ENCODE results near the gene HSF2.

The HSF2 gene, protein sequence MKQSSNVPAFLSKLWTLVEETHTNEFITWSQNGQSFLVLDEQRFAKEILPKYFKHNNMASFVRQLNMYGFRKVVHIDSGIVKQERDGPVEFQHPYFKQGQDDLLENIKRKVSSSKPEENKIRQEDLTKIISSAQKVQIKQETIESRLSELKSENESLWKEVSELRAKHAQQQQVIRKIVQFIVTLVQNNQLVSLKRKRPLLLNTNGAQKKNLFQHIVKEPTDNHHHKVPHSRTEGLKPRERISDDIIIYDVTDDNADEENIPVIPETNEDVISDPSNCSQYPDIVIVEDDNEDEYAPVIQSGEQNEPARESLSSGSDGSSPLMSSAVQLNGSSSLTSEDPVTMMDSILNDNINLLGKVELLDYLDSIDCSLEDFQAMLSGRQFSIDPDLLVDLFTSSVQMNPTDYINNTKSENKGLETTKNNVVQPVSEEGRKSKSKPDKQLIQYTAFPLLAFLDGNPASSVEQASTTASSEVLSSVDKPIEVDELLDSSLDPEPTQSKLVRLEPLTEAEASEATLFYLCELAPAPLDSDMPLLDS

DNA sequence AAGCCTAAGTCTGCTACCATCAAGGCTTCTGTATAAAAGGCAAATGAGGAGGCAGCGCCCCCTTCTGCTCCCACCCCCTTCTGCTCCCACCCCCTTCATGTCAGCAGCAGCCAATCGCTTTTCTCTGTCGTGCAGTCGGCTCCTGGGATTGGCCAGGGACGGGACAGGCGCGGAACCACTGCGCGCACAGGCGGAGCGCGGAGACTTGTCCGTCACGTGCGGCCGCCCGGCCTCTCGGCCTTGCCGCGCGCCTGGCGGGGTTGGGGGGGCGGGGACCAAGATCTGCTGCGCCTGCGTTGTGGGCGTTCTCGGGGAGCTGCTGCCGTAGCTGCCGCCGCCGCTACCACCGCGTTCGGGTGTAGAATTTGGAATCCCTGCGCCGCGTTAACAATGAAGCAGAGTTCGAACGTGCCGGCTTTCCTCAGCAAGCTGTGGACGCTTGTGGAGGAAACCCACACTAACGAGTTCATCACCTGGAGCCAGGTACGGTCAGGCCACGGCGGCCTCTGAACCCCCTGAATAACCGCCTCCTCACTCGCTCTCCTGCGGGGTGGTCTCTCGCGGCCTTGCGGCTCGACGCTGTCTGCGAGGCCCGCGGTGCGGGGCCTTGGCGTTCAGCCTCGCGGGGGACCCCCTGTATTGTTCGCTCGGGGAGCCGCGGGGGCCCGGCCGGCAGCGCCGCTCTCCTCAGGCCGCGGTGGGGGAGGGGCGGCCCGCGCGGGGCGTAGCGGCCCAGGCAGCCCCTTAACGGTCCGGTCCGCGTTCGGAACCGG is at the start of gene HSF2:
HSF2 (plus strand) TSS at position 305 of the 773 bp plus-strand sequence; CDS start at position 391, 86 bp downstream.
- DNase-seq (ENCODE audit: low spot score) = peak; percentile 96

DNA sequence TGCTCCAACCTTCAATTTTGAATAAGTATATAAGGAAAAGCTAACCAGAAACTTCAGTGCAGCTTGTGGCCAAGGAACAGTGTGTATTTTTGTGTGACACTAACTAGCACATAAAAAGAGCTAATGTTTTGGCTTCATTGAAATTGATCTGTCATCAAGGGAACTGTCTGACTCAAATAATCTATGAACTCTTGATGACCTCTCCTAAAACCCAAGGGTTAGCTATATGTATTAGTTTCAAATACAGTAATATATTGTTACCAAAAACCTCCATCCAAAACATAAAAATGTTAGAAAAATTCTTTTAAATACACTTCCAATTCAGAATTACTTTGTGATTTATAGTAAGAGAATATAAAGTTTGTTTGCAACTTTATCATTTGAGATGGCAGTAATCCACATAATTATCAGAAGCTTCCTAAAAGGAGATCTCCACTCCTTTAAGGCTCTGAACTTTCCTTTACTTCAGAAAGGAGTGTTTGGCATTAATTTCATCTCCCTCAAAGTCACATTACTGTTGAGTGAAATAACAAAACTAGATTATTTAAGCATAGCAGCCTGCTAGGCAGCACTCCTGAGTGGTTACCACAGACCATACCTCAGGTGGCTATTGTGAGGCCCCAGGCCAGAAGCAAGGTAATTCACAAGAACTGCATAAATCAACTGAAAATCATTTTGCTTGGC is 46.3 kb upstream of the HSF2 start:
- DNase-seq (ENCODE audit: low spot score) = no peak

- no peak for DNase-seq (ENCODE audit: low spot score)
These were observed 38.6 kb upstream of the HSF2 start for GRCh38 chr6:122360809-122361208.

DNA sequence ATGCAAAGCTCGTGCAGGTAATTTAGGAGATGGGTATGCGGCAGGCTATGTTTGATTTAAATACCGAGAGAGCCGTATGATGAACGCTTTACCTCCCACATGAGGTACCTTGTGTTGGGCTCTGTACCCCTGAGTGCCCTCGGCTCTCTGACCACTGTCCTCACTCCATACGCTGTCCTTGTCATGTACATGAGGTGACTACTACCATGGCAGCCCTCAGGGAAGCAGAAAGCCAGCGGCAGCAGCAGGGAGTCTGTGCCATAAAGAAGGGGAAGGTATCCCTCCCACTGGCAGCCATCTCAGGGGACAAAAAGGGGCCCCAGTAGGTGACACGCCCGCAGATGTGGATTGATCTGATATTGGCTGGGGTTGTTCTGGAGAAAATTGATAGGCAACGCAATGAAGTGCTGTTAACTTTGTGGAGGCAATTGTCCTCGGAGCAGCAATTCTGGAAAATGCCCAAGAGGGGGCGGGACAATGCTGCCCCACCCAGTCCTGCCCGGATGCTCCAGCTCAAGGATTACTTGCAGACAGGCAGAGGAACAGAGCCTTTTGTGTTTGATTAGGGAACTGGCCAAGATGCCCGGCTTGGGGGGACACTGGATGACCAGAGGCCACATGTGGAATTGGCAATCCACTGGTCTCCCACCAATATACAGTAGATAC is 38.0 kb upstream of the HSF2 start:
- no peak for DNase-seq (ENCODE audit: low spot score)

GRCh38 chr6:122363769-122364483 is 35.5 kb upstream of the HSF2 start:
- no peak for DNase-seq (ENCODE audit: low spot score)

DNA sequence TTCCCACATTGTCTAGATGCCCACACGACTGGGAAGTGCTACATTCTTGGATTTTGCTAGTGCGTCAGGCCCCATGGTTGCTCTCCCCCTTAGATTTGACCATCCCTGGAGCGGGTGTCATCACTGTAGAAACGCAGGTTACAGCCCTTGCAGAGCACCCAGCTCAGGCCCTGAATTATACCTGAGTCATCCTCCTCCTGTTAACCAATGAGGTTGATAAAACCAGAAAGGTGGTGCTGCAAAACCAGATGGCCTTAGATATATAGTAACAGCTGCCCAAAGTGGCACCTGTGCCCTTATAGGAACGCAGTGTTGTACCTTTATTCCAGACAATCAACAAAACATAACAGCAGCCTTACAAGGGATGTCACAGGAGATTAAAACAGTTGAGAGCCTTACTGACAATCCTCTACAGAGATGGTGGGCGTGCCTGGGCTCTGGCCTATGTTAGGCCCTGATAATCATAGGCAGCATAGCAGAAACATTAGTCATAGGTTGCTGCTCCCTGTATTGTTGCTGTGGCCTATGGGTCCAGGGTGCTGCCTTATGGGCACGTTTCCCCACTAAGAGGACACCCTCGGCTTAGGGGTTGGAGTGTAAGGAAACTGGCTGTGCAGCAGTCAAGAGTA is 33.6 kb upstream of the HSF2 start:
- peak; percentile 6 for DNase-seq (ENCODE audit: low spot score)

GRCh38 chr6:122367171-122367570 is 32.3 kb upstream of the HSF2 start:
- DNase-seq (ENCODE audit: low spot score) = no peak

- DNase-seq (ENCODE audit: low spot score) = no peak
These were observed 29.9 kb upstream of the HSF2 start for GRCh38 chr6:122369536-122369935.

DNA sequence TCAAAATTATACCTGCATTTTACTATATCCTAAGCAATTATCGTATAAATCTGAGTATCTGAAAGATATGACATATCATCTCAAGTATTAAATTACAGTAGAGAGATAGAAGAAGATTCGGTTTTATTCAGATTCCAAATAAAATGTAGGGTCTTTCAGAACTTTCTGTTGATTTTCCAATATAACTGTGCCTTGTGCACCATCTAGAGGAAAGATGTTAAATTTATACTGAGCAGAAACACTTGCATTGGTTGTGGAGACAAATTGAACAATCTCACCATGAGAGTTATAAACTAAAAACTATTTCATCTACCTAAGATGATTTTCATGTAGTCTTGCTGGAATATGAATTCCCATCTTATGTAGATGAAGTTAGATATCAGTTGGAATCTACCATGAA is 26.8 kb upstream of the HSF2 start:
- DNase-seq (ENCODE audit: low spot score) = no peak

DNA sequence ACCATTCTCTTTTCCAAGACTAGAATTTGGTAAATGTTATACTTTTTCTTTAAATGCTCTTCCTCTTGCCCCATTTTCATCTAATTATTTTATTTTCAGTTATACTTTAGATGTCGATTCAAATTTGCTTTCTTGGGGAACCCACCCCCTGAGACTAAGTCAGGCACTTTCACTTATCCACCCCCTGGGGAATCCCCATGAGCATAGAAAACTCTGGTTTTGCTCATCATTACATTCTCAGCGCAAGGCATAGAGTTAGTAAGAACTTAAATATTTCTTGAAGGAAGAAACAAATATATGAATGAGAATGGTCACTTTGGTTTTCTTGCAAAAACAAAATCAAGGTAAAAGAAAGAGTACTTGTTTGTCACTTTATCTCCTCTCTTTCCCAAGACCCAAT is 25.1 kb upstream of the HSF2 start:
- no peak for DNase-seq (ENCODE audit: low spot score)

DNA sequence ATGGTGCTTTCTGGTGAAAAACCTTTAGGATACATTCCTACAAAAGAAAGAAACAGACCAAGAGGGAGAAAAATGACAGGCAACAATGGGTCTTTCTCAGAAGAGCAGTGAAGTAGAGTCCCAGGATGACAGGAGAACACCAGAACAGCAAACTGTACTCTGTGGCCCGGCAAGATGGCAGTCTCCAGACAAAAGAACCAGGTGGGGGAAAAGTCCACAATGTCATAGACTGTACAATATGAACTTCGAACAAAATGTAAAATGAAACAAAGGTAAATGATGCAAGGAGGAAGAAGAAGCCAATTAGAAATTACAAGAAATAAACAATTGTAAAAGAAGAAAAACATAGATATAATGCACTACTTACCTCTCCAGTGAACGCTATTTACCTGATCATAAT is 23.2 kb upstream of the HSF2 start:
- no peak for DNase-seq (ENCODE audit: low spot score)

- peak; percentile 63 for DNase-seq (ENCODE audit: low spot score)
These were observed 17.8 kb upstream of the HSF2 start for GRCh38 chr6:122381494-122382265.

DNA sequence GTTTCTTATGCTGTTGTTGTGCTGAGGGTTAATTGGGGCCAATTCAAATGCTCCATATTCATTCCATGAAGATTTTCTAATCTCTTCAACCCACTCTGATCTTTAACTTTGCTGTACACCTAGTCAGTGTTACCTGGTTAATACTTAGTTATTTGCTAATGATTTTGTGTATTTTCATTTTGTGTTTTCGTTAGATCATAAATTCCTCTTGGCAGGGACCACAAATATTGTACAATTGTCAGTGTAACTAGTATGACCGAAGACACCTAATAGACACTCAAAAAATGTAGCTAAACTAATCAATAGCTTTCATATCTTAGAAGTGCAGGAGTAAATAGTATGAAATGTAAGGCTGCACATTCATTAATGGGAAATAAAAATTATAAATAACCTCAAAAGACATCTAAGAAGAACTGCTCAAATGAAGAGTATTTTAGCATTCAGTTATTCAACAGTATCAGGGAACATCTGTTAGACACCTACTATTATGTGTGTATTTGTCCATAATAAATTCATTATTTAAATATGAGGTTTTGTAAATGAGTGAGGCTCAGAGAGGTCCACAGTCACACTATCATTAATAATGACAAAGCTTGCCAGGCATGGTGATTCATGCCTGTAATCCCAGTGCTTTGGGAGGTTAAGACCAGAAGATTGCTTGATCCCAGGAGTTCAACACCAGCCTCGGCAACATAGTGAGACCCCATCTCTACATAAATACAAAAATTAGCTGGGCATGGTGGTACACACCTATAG is 13.4 kb upstream of the HSF2 start:
- no peak for DNase-seq (ENCODE audit: low spot score)

DNA sequence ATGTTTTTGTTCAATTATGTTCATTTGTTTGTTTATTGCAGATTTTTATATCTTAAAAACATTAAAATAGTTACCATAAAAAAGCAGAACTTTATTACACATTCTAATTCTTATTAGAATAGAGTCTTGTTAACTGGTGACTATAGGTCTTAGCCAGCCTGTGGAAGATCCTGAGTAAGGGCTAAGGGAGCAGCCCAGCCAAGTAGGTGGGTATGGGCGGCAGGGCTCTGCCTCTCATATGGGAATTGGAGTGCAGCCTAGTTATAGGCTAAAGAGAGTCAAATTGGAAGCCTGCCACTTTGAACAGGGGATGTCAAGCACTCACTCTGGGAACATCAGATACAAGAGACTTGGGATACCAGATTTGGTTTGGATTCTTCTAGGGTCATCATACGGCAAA is 10.5 kb upstream of the HSF2 start:
- DNase-seq (ENCODE audit: low spot score) = no peak

GRCh38 chr6:122389704-122390372 is 9.6 kb upstream of the HSF2 start:
- no peak for DNase-seq (ENCODE audit: low spot score)

GRCh38 chr6:122392564-122393350 is 6.7 kb upstream of the HSF2 start:
- no peak for DNase-seq (ENCODE audit: low spot score)

GRCh38 chr6:122393351-122393896 is 6.0 kb upstream of the HSF2 start:
- no peak for DNase-seq (ENCODE audit: low spot score)

GRCh38 chr6:122394016-122394415 is 5.4 kb upstream of the HSF2 start:
- no peak for DNase-seq (ENCODE audit: low spot score)

All from AG08396 (cell line).